HFFc6 (cell line): ENCODE data around the gene CCDC9B. TPM values are rescaled to one million over a fixed set of nuclear protein-coding genes. Genes with fewer than 3 reads are reported as not detected.

Experiments
- DNase-seq: peaks from one replicate; pipeline ENCODE4 v3.0.0-alpha.2; 2018
- H3K27ac Mint-ChIP-seq: 2 replicates; pipeline ENCODE4 v1.8.0; 2020; ENCODE audit warnings: mild to moderate bottlenecking, mixed read lengths
- H3K27me3 Mint-ChIP-seq: 2 replicates; pipeline ENCODE4 v1.8.0; 2021; ENCODE audit warnings: mild to moderate bottlenecking, moderate library complexity, mixed read lengths; ENCODE audit not compliant: insufficient read depth
- H3K36me3 Mint-ChIP-seq: 2 replicates; pipeline ENCODE4 v1.8.0; 2021; ENCODE audit warnings: low read depth, mixed read lengths
- H3K4me1 Mint-ChIP-seq: 2 replicates; pipeline ENCODE4 v1.8.0; 2020; ENCODE audit warnings: low read depth, mixed read lengths
- H3K4me3 Mint-ChIP-seq: 2 replicates; pipeline ENCODE4 v1.8.0; 2020; ENCODE audit warnings: mild to moderate bottlenecking, moderate library complexity, mixed read lengths
- H3K9me3 Mint-ChIP-seq: 2 replicates; pipeline ENCODE4 v1.8.0; 2020; ENCODE audit warnings: mild to moderate bottlenecking, mixed read lengths
- total RNA-seq, 6 experiments: library from RNA; stranded (reverse); fragmentation: NEBNext Ultra II Directional; extraction: Animal tissue kit (Norgen Biotek cat#: 25700); gene quantifications; 2 replicates in 1 of 6; 3 replicates in 5 of 6; pipeline ENCODE4 v1.2.3, GENCODE V29; 2021
- TF ChIP-seq, protein P1 (sequence below): fragments of 200-600 bp; sonication (generic); IDR thresholded peaks from 2 replicates; pipeline ENCODE4 v1.5.0; 2021; ENCODE audit warnings: antibody characterized with exemption, mild to moderate bottlenecking

The CCDC9B gene
- total RNA-seq, 6 experiments from 2014 or later = 54.3 to 92.3 (median 57.9) TPM

DNA sequence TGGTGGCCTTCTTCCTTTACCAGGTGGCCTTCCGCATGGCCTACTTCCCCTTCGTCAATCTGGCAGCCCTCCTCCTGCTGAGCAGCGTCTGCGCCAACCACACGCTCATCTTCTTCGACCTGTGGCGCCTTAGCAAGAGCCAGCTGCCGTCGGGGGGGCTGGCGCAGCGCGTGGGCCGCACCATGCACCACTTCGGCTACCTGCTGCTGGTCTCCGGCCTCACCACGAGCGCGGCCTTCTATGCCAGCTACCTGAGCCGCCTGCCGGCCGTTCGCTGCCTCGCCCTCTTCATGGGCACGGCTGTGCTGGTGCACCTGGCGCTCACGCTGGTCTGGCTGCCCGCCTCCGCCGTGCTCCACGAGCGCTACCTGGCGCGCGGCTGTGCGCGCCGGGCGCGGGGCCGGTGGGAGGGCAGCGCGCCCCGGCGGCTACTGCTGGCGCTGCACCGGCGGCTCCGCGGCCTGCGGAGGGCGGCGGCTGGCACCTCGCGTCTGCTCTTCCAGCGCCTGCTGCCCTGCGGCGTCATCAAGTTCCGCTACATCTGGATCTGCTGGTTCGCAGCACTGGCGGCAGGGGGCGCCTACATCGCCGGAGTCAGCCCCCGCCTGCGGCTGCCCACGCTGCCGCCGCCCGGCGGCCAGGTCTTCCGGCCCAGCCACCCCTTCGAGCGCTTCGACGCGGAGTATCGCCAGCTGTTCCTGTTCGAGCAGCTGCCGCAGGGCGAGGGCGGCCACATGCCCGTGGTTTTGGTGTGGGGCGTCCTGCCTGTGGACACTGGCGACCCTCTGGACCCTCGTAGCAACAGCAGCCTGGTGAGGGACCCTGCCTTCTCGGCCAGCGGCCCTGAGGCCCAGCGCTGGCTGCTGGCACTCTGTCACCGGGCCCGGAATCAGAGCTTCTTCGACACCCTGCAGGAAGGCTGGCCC is 27.2 kb upstream of the CCDC9B start:
- Mint-ChIP-seq H3K4me3 (no peak overlapping the region), H3K27ac (no peak overlapping the region), H3K36me3 (no peaks in the 10 kb centered on the region)

DNA sequence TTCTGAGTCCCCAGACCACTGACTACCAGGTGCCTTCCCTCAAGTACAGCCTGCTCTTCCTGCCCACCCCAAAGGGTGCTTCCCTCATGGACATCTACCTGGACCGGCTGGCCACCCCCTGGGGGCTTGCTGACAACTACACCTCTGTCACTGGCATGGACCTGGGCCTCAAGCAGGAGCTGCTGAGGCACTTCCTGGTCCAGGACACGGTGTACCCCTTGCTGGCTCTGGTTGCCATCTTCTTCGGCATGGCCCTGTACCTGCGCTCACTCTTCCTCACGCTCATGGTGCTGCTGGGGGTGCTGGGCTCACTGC is 26.6 kb upstream of the CCDC9B start:
- H3K27me3 Mint-ChIP-seq = peaks cover 26% of the 10 kb centered on the region
- H3K4me1 Mint-ChIP-seq = peaks cover 8% of the 10 kb centered on the region; the same call in 1 of the 2 replicates
- TF ChIP-seq, protein P1, sequence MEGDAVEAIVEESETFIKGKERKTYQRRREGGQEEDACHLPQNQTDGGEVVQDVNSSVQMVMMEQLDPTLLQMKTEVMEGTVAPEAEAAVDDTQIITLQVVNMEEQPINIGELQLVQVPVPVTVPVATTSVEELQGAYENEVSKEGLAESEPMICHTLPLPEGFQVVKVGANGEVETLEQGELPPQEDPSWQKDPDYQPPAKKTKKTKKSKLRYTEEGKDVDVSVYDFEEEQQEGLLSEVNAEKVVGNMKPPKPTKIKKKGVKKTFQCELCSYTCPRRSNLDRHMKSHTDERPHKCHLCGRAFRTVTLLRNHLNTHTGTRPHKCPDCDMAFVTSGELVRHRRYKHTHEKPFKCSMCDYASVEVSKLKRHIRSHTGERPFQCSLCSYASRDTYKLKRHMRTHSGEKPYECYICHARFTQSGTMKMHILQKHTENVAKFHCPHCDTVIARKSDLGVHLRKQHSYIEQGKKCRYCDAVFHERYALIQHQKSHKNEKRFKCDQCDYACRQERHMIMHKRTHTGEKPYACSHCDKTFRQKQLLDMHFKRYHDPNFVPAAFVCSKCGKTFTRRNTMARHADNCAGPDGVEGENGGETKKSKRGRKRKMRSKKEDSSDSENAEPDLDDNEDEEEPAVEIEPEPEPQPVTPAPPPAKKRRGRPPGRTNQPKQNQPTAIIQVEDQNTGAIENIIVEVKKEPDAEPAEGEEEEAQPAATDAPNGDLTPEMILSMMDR = no peak
- no peak overlapping the region for H3K4me3 Mint-ChIP-seq
- H3K9me3 Mint-ChIP-seq = no peaks in the 10 kb centered on the region
- H3K36me3 Mint-ChIP-seq = no peaks in the 10 kb centered on the region
- H3K27ac Mint-ChIP-seq = no peak overlapping the region
- DNase-seq = no peak

More for the DNA sequence above, 27.2 kb upstream of the CCDC9B start:
- peak; percentile 85 for DNase-seq
- H3K4me1 Mint-ChIP-seq = peaks cover 13% of the 10 kb centered on the region
- TF ChIP-seq, protein P1 = peak; percentile 89
- peaks cover 25% of the 10 kb centered on the region for H3K27me3 Mint-ChIP-seq
- no peaks in the 10 kb centered on the region for H3K9me3 Mint-ChIP-seq

DNA sequence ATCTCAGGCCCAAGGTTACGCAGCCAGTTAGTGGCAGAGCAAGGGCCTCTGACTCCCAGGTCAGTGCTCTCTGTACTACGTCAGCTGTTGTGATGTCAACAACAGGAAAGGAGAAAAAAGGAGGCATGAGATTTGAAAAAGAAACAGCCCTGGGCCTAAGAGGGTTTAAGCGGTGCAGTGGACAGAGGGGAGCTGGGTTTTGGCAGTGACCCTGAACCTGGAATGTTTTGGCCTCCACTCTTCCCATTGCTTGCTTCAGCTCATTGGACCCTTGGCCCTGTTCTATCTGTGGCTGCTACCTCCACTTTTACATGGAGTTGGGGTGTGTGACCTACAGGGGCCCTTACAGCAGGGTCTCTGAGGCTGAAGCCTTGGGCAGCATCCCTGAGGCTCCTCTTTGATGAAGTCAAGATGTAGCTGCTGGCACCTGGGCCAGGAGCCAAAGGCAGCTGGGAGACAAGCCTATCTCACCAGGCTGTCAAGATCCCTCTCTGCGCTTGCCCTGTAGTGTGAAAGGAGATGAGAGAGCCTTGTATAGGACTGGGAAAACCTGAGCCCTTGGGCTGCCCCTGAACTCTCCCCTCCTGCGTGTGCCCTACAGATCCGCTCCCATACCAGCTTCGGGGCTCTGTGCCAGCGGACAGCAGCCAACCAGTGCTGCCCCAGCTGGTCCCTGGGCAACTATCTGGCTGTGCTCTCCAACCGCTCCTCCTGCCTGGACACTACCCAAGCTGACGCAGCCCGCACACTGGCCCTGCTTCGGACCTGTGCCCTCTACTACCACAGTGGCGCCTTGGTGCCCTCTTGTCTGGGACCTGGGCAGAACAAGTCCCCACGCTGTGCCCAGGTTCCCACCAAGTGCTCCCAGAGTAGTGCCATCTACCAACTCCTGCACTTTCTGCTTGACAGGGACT is 26.0 kb upstream of the CCDC9B start:
- Mint-ChIP-seq H3K4me1 (peaks cover 8% of the 10 kb centered on the region; the same call in 1 of the 2 replicates), H3K36me3 (no peaks in the 10 kb centered on the region), H3K27ac (no peak overlapping the region), H3K4me3 (no peak overlapping the region), H3K9me3 (no peaks in the 10 kb centered on the region), H3K27me3 (peaks cover 32% of the 10 kb centered on the region)
- no peak for DNase-seq
- TF ChIP-seq, protein P1 = no peak

DNA sequence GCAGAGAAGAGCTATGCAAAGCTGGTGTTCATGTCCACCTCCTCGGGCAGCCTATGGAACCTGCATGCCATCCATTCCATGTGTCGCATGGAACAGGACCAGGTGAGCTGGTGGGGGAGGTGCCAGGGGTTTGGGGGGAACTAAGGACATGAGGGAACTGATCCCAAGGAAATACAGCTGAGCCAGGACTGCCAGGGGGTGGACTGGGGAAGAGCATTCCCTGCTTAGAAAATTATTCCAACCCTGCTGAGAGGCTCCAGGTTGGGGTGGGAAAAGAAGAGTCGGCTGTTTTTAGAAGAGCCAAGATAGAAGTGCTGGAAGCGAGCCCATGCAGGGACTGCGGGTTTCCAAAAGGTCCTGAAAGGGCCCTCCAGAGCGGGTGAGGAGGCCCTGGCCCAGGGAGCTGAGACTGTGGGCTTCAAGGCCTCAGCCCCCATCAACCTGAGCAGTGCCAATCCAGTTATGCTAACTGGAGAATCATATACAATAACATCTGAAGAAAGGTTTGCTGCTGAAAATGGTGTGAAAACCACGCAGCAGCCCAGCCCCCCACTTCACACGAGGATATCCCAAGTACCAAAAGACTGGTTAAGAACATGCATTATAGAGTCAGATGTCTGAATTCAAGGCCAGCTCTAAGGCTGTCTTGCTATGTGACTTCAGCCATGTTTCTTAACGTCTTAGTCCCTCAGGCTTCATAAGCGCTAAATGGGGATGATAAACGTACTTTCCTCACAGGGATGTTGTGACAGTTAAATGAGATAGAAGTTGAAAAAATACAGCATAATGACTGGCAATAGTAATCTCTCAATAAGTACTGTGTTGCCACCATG is 25.1 kb upstream of the CCDC9B start:
- Mint-ChIP-seq H3K36me3 (no peaks in the 10 kb centered on the region), H3K4me1 (0 out of 2 replicates have a peak, but pooled peaks cover 2% of the 10 kb centered on the region)

More for the DNA sequence above, 25.1 kb upstream of the CCDC9B start:
- TF ChIP-seq, protein P1 = no peak
- no peaks in the 10 kb centered on the region for H3K9me3 Mint-ChIP-seq
- peaks cover 35% of the 10 kb centered on the region for H3K27me3 Mint-ChIP-seq
- H3K4me3 Mint-ChIP-seq = no peak overlapping the region
- H3K27ac Mint-ChIP-seq = no peak overlapping the region
- DNase-seq = no peak
